A673 (cell line): ENCODE results near the gene GPR3. TPM values are rescaled to one million over a fixed set of nuclear protein-coding genes. Genes with fewer than 3 reads are reported as not detected.
A peak's percentile ranks its signal among the peaks of the same experiment; 100 is the strongest.

Experiments used
- BruUV-seq: library from RNA; stranded (reverse); fragments of 400-500 nt; replicated peaks from 2 replicates; lab custom pipeline; 2021; lab: Mats Ljungman, UMichigan
- CTCF ChIA-PET: fragments of 300-600 bp; sonication (Branson Sonifier 250); formaldehyde crosslinking; loops from one replicate; lab custom pipeline; 2022; ENCODE audit warnings: antibody characterized with exemption; lab: Charles Lee
- POLR2A ChIA-PET: fragments of 300-600 bp; sonication (Branson Sonifier 250); formaldehyde crosslinking; loops from one replicate; lab custom pipeline; 2022; ENCODE audit warnings: antibody characterized with exemption; ENCODE audit not compliant: low non-redundant PET; lab: Charles Lee
- DNase-seq: peaks from one replicate; pipeline ENCODE4 v3.0.0-alpha.2; 2015; ENCODE audit warnings: low spot score
- H3K27ac ChIP-seq: fragments of 200-600 bp; sonication (generic); 2 replicates; pipeline ENCODE4 v1.5.1; 2016; ENCODE audit warnings: mixed run types, low read depth, mild to moderate bottlenecking, mixed read lengths, antibody characterized with exemption, low read length; ENCODE audit not compliant: poor library complexity, severe bottlenecking
- H3K27me3 ChIP-seq: fragments of 200-600 bp; sonication (generic); replicated peaks from 2 replicates; pipeline ENCODE4 v1.6.1; 2017; ENCODE audit warnings: mixed run types, low read depth, mild to moderate bottlenecking, mixed read lengths, antibody characterized with exemption, low read length; ENCODE audit not compliant: insufficient read depth, poor library complexity
- H3K36me3 ChIP-seq: fragments of 200-600 bp; sonication (generic); 2 replicates; pipeline ENCODE4 v1.6.1; 2016; ENCODE audit warnings: mixed run types, mild to moderate bottlenecking, mixed read lengths, antibody characterized with exemption, low read length; ENCODE audit not compliant: insufficient read depth, poor library complexity, severe bottlenecking
- H3K4me1 ChIP-seq: fragments of 200-600 bp; sonication (generic); 2 replicates; pipeline ENCODE4 v1.6.1; 2017; ENCODE audit warnings: mixed run types, mild to moderate bottlenecking, mixed read lengths, antibody characterized with exemption, low read length; ENCODE audit not compliant: insufficient read depth, poor library complexity, severe bottlenecking
- H3K4me3 ChIP-seq: fragments of 200-600 bp; sonication (generic); 2 replicates; pipeline ENCODE4 v1.5.1; 2016; ENCODE audit warnings: low read depth, mixed run types, mild to moderate bottlenecking, mixed read lengths, low read length; ENCODE audit not compliant: poor library complexity, severe bottlenecking
- H3K9me3 ChIP-seq: fragments of 200-600 bp; sonication (generic); 2 replicates; pipeline ENCODE4 v1.6.1; 2016; ENCODE audit warnings: mixed run types, low read depth, mild to moderate bottlenecking, mixed read lengths, antibody characterized with exemption, low read length; ENCODE audit not compliant: poor library complexity, severe bottlenecking
- EZH2 ChIP-seq: fragments of 200-600 bp; sonication (generic); IDR thresholded peaks from 2 replicates; pipeline ENCODE4 v1.6.1; 2017; ENCODE audit warnings: borderline replicate concordance, low read depth, mild to moderate bottlenecking, mixed read lengths, antibody characterized with exemption, low read length; ENCODE audit not compliant: poor library complexity, severe bottlenecking
- intact Hi-C: fragments of 100-400 bp; cut with micrococcal nuclease; formaldehyde crosslinking; loops from one replicate; pipeline ENCODE4 v1.10.0; 2022; ENCODE audit not compliant: unreplicated experiment
- total RNA-seq: library from RNA; stranded (reverse); gene quantifications from 2 replicates; pipeline ENCODE4 v1.2.3, GENCODE V29; 2021
- TF ChIP-seq, protein P1 (sequence below): fragments of 300-800, 200-600 bp; sonication (generic); conservative IDR thresholded peaks from 2 replicates; pipeline ENCODE4 v1.5.1; 2017; ENCODE audit warnings: low read depth, mild to moderate bottlenecking, antibody characterized with exemption, low read length, moderate library complexity, mixed read lengths

GPR3 gene
- total RNA-seq, 1 experiment from 2014 or later: 4.9 TPM

GRCh38 chr1:27395441-27396195 is 3.2 kb downstream of the GPR3 start:
- no peak overlapping the region for H3K27ac ChIP-seq
- POLR2A ChIA-PET: no interaction called here
- CTCF ChIA-PET: interaction anchor here (0.6 to 1.8 kb wide), 11 partner anchors 17 to 1346 kb away, joined by 3 to 21 read pairs (median 6); no protein-coding TSS in a partner anchor
- no TSS peak for BruUV-seq
- TF ChIP-seq, protein P1, sequence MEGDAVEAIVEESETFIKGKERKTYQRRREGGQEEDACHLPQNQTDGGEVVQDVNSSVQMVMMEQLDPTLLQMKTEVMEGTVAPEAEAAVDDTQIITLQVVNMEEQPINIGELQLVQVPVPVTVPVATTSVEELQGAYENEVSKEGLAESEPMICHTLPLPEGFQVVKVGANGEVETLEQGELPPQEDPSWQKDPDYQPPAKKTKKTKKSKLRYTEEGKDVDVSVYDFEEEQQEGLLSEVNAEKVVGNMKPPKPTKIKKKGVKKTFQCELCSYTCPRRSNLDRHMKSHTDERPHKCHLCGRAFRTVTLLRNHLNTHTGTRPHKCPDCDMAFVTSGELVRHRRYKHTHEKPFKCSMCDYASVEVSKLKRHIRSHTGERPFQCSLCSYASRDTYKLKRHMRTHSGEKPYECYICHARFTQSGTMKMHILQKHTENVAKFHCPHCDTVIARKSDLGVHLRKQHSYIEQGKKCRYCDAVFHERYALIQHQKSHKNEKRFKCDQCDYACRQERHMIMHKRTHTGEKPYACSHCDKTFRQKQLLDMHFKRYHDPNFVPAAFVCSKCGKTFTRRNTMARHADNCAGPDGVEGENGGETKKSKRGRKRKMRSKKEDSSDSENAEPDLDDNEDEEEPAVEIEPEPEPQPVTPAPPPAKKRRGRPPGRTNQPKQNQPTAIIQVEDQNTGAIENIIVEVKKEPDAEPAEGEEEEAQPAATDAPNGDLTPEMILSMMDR: peak; percentile 95
- TF ChIP-seq EZH2: no peak
- H3K4me1 ChIP-seq: peaks cover 12% of the 10 kb centered on the region
- no peaks in the 10 kb centered on the region for H3K27me3 ChIP-seq
- DNase-seq: peak; percentile 83
- H3K9me3 ChIP-seq: no peaks in the 10 kb centered on the region
- H3K36me3 ChIP-seq: no peaks in the 10 kb centered on the region
- intact Hi-C loops: no loop called here
- no peak overlapping the region for H3K4me3 ChIP-seq

- intact Hi-C loops: no loop called here
- Histone ChIP-seq H3K36me3 (no peaks in the 10 kb centered on the region), H3K27me3 (no peaks in the 10 kb centered on the region), H3K4me1 (peaks cover 5% of the 10 kb centered on the region), H3K9me3 (no peaks in the 10 kb centered on the region), H3K27ac (no peak overlapping the region), H3K4me3 (no peak overlapping the region)
- CTCF ChIA-PET: interaction anchor here (0.7 to 1.6 kb wide), 2 partner anchors 32 to 96 kb away, joined by 3 to 4 read pairs; no protein-coding TSS in a partner anchor
- POLR2A ChIA-PET: interaction anchor here (0.6 kb wide), 1 partner anchor 60 kb away, joined by 3 read pairs; no protein-coding TSS in a partner anchor
- DNase-seq: no peak
- BruUV-seq: no TSS peak
- TF ChIP-seq, protein P1: no peak
- TF ChIP-seq EZH2: no peak
Observed at GRCh38 chr1:27397110-27397509, 4.7 kb downstream of the GPR3 start.

DNA sequence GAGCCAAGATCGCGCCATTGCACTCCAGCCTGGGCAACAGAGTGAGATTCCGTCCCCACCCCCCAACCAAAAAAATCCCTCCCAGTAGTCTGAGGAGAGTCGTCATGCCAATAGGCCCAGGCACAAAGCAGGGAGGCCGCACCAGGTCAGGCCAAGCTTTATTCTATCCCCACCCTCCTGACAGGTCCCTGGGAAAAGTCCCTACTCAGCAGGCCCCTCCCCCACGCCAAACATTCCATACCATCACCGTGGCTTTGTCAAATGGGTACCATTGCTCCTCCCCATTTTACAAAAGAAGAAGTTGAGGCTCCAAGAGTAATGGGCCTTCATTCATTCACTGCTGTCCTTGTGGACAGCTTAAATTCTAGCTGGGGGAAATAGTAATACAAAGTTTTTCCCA is 5.3 kb downstream of the GPR3 start:
- H3K27ac ChIP-seq: no peak overlapping the region
- H3K9me3 ChIP-seq: no peaks in the 10 kb centered on the region
- POLR2A ChIA-PET: interaction anchor here (0.6 kb wide), 1 partner anchor 60 kb away, joined by 3 read pairs; no protein-coding TSS in a partner anchor
- no TSS peak for BruUV-seq
- no peaks in the 10 kb centered on the region for H3K27me3 ChIP-seq
- no peaks in the 10 kb centered on the region for H3K36me3 ChIP-seq
- intact Hi-C loops: no loop called here
- no peak overlapping the region for H3K4me3 ChIP-seq
- no peak for DNase-seq
- CTCF ChIA-PET: interaction anchor here (0.6 to 1.6 kb wide), 4 partner anchors 32 to 269 kb away, joined by 3 to 5 read pairs (median 4); no protein-coding TSS in a partner anchor
- TF ChIP-seq, protein P1: no peak
- no peak for TF ChIP-seq EZH2
- H3K4me1 ChIP-seq: peaks cover 4% of the 10 kb centered on the region
